OCI-LY3 (cell line): ENCODE data around the gene GLIS1.

Experiments
- H2AFZ ChIP-seq: fragments of 200-600, 300-600 bp; shearing (Covaris generic); 2 replicates; pipeline ENCODE4 v1.6.0; 2014; ENCODE audit warnings: antibody characterized with exemption, low read depth, low read length
- H3K27ac ChIP-seq: fragments of 200-600, 300-600 bp; sonication (generic); 2 replicates; pipeline ENCODE4 v1.5.1; 2014; ENCODE audit warnings: mild to moderate bottlenecking, low read length, moderate library complexity, mixed read lengths
- H3K27me3 ChIP-seq: fragments of 200-600, 300-600 bp; sonication (generic); 2 replicates; pipeline ENCODE4 v1.6.1; 2014; ENCODE audit warnings: low read depth, low read length, mixed read lengths
- H3K36me3 ChIP-seq: fragments of 200-600, 300-600 bp; sonication (generic); replicated peaks from 2 replicates; pipeline ENCODE3; 2014; ENCODE audit warnings: low read depth, low read length, mixed read lengths
- H3K4me1 ChIP-seq: fragments of 300-600, 200-600 bp; sonication (generic); 2 replicates; pipeline ENCODE4 v1.6.1; 2014; ENCODE audit warnings: low read length, mixed read lengths
- H3K4me2 ChIP-seq: fragments of 200-600, 300-600 bp; sonication (generic); 2 replicates; pipeline ENCODE4 v1.6.1; 2014; ENCODE audit warnings: low read length, mixed read lengths
- H3K4me3 ChIP-seq: fragments of 300-600, 200-600 bp; sonication (generic); 2 replicates; pipeline ENCODE4 v1.5.1; 2014; ENCODE audit warnings: antibody characterized with exemption, mild to moderate bottlenecking, low read length, moderate library complexity
- H3K79me2 ChIP-seq: fragments of 300-600, 200-600 bp; shearing (Covaris generic); 2 replicates; pipeline ENCODE4 v1.6.1; 2014; ENCODE audit warnings: mild to moderate bottlenecking, low read length, mixed read lengths
- H3K9ac ChIP-seq: fragments of 300-600, 200-600 bp; shearing (Covaris generic); 2 replicates; pipeline ENCODE4 v1.6.0; 2014; ENCODE audit warnings: mild to moderate bottlenecking, low read length, moderate library complexity
- H3K9me3 ChIP-seq: fragments of 200-600, 300-600 bp; shearing (Covaris generic); 2 replicates; pipeline ENCODE4 v1.6.1; 2014; ENCODE audit warnings: low read length, mixed read lengths; ENCODE audit not compliant: insufficient read depth
- H4K20me1 ChIP-seq: fragments of 200-600, 300-600 bp; sonication (generic); 2 replicates; pipeline ENCODE4 v1.6.1; 2016; ENCODE audit warnings: low read length, mixed read lengths; ENCODE audit not compliant: insufficient read depth
- EZH2phosphoT487 ChIP-seq: fragments of 200-600 bp; shearing (Covaris generic); IDR thresholded peaks from 2 replicates; pipeline ENCODE4 v1.6.1; 2018; ENCODE audit warnings: antibody characterized with exemption, mixed run types, low read depth
- TF ChIP-seq, protein P1 (sequence below): fragments of 200-600, 300-600 bp; sonication (generic); IDR thresholded peaks from 2 replicates; pipeline ENCODE4 v1.5.1; 2014; ENCODE audit warnings: antibody characterized with exemption, low read length, low read depth

GLIS1 gene

DNA sequence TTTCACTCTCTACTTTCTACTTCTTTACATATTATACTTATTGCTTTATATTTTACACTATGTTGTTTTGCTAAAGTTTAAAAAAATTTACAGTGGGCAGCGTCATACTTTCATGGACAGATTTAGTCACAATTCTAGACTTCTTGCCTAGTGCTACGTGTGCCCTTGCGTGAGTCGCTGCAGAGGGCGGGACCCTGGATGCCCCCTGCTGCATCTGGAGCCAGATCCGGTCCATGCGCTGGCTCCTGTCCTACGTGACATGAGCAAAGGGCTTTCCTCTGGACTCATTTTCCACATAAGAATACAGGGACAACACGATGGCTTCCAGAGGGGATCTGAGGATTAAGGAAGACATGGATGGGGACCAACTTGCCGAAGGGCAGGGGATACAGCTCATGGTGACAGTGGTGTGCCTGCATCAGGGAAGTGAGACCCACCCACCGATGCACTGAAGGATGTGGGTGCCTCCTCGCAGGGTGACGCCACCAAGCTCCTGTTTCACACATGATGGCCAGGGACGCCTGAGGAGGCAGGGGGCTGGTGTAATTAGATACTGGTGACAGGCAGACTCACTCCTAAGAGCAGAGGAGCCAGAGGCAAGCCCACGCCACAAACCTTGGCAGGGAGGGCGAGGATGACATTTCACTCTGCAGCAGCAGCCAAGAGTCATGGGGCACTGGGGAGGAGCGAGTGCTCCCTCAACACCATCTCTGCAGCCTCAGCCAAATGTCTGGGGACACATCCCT is 193.1 kb downstream of the GLIS1 start:
- no peak overlapping the region for H2AFZ ChIP-seq
- H3K79me2 ChIP-seq: no peaks in the 10 kb centered on the region
- no peak overlapping the region for H3K9ac ChIP-seq
- H3K36me3 ChIP-seq: no peaks in the 10 kb centered on the region
- H3K4me1 ChIP-seq: 0 out of 2 replicates have a peak, but pooled peaks cover 3% of the 10 kb centered on the region
- TF ChIP-seq, protein P1, sequence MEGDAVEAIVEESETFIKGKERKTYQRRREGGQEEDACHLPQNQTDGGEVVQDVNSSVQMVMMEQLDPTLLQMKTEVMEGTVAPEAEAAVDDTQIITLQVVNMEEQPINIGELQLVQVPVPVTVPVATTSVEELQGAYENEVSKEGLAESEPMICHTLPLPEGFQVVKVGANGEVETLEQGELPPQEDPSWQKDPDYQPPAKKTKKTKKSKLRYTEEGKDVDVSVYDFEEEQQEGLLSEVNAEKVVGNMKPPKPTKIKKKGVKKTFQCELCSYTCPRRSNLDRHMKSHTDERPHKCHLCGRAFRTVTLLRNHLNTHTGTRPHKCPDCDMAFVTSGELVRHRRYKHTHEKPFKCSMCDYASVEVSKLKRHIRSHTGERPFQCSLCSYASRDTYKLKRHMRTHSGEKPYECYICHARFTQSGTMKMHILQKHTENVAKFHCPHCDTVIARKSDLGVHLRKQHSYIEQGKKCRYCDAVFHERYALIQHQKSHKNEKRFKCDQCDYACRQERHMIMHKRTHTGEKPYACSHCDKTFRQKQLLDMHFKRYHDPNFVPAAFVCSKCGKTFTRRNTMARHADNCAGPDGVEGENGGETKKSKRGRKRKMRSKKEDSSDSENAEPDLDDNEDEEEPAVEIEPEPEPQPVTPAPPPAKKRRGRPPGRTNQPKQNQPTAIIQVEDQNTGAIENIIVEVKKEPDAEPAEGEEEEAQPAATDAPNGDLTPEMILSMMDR: no peak
- no peak for TF ChIP-seq EZH2phosphoT487
- no peak overlapping the region for H3K4me2 ChIP-seq
- H4K20me1 ChIP-seq: no peaks in the 10 kb centered on the region
- no peaks in the 10 kb centered on the region for H3K9me3 ChIP-seq
- H3K4me3 ChIP-seq: no peak overlapping the region
- H3K27me3 ChIP-seq: peaks cover 3% of the 10 kb centered on the region; the same call in 1 of the 2 replicates
- H3K27ac ChIP-seq: no peak overlapping the region

DNA sequence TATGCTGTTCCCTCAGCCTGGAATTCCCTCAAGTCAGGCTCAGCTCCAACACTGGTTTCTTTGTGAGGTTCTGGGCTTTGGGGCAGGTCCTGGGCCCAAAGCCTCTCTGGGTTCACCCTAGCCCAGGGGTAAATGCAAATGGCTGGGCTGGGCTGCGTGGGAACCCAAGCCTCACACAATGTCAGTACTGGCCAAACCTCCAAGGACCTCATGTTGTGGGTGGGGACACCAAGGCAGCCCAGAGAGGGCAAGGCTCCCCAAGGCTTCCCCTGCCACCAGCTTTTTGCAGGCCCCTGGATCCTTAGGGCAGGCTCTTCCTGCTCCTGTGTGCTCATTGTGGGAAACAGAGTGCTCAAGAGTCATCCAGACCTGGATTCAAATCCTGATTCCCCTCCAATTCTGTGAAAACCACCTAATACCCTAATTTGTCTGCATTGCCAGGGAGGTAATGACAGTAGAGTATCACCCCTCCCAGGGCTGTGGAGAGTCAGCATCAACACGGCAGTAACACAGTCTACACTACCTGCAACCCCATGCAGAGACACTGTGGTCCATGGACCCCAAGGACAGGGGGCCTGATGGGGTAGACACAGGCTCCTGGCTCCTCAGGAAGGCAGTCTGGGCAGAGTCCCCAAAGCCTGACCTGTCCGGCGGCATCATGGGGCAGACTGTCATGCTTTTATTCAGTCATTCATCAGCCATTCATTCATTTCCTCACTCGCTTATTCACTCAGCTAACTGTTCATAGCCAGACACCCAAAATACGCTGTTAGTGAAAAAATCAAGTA is 194.0 kb downstream of the GLIS1 start:
- TF ChIP-seq, protein P1: no peak
- TF ChIP-seq EZH2phosphoT487: no peak
- Histone ChIP-seq H3K4me3 (no peak overlapping the region), H3K27ac (no peak overlapping the region), H3K9ac (no peak overlapping the region), H3K4me2 (no peak overlapping the region), H3K27me3 (peaks cover 3% of the 10 kb centered on the region; the same call in 1 of the 2 replicates), H3K9me3 (no peaks in the 10 kb centered on the region), H4K20me1 (no peaks in the 10 kb centered on the region), H3K4me1 (0 out of 2 replicates have a peak, but pooled peaks cover 3% of the 10 kb centered on the region), H3K36me3 (no peaks in the 10 kb centered on the region), H3K79me2 (no peaks in the 10 kb centered on the region), H2AFZ (no peak overlapping the region)

DNA sequence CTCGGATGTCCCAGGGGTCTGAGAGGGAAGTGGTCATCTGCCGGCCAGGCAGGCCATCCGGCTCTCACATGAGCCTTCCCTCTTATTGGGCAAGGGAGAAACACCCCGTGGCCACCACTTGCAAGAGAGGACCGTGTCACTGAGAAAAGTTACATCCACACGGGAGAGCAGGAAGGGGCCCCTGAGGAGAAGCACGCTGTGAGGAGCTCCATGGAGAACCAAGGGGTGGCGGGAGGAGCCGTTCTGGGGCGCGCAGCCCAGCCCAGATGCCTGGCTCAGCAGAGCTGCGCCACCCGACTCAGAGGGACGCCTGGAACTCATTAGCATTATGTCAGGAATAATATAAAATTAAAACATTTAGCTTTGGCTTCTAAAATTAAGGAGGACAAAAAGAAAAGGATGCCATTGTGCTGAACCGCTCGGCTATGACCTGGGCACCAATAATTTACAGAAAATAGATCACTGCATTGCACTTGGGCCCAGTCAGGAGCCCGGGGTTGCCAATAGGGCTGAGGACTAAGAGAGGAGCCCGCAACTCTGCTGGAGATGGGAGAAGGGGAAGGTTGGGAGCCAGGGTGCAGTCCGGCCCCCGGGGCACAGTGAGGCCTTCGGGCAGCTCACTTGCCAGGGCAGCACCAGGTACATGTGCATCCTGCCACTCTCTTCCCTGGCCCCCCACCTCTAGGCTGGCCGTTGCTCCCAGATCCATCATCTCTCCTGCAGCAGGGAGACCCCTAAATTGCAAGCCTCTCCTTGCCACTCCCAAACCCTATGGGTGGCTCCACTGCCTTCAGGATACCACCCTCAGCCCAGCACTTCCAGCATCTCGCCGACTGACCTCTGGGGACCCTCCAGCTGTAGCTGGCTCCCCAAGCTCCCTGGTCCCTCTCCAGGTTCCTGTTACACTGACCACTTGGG is 194.9 kb downstream of the GLIS1 start:
- H3K4me2 ChIP-seq: no peak overlapping the region

More for the DNA sequence above, 194.9 kb downstream of the GLIS1 start:
- H3K27me3 ChIP-seq: peaks cover 3% of the 10 kb centered on the region; the same call in 1 of the 2 replicates
- 0 out of 2 replicates have a peak, but pooled peaks cover 3% of the 10 kb centered on the region for H3K4me1 ChIP-seq
- no peaks in the 10 kb centered on the region for H3K79me2 ChIP-seq
- H3K36me3 ChIP-seq: no peaks in the 10 kb centered on the region
- H3K9me3 ChIP-seq: no peaks in the 10 kb centered on the region
- no peaks in the 10 kb centered on the region for H4K20me1 ChIP-seq
- H3K9ac ChIP-seq: no peak overlapping the region
- no peak overlapping the region for H2AFZ ChIP-seq
- H3K4me3 ChIP-seq: no peak overlapping the region
- TF ChIP-seq, protein P1: no peak
- no peak for TF ChIP-seq EZH2phosphoT487
- H3K27ac ChIP-seq: no peak overlapping the region
